OCI-LY7 (cell line): ENCODE measurements around the gene TBL1XR1.

Experiments
- EZH2phosphoT487 ChIP-seq: fragments of 200-600 bp; sonication (generic); IDR thresholded peaks from 2 replicates; pipeline ENCODE4 v1.6.1; 2018; ENCODE audit warnings: low read depth, borderline replicate concordance, mild to moderate bottlenecking, mixed run types, antibody characterized with exemption, low read length, moderate library complexity, mixed read lengths
- TF ChIP-seq, protein P1 (sequence below): fragments of 200-600 bp; sonication (generic); conservative IDR thresholded peaks from 2 replicates; pipeline ENCODE4 v1.5.1; 2014; ENCODE audit warnings: mild to moderate bottlenecking, antibody characterized with exemption, low read length, moderate library complexity, mixed read lengths

DNA sequence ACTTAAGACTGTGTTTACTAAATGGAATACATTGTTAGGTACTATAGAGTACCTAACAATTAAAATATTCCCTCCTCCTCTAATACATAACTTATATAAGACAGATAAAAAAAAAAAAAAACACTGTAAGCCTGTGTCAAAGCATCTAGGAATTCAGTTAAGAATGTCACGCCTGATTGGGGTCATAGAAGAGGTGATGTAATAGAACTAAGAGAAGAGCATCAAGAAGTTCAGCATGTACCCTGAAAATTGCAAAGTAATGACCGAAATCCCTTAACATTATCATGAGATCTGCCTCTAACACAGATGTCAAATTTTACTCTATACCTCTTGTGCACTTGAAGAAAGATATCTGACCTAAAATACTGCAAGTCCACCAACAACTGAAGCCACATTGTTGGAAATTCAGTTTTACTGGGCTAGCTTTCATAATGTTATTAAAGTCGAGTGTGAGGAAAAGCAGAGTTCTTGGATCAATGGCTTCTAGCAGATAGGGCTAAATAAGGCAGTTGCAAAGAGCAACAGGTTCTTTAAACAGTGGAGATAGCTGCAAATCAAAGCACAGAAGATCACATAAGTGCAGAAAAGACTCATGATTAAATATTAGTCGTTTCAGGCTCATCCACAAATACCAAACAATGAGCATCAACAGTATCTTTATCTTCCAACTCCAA is 75.0 kb downstream of the TBL1XR1 start:
- TF ChIP-seq, protein P1, sequence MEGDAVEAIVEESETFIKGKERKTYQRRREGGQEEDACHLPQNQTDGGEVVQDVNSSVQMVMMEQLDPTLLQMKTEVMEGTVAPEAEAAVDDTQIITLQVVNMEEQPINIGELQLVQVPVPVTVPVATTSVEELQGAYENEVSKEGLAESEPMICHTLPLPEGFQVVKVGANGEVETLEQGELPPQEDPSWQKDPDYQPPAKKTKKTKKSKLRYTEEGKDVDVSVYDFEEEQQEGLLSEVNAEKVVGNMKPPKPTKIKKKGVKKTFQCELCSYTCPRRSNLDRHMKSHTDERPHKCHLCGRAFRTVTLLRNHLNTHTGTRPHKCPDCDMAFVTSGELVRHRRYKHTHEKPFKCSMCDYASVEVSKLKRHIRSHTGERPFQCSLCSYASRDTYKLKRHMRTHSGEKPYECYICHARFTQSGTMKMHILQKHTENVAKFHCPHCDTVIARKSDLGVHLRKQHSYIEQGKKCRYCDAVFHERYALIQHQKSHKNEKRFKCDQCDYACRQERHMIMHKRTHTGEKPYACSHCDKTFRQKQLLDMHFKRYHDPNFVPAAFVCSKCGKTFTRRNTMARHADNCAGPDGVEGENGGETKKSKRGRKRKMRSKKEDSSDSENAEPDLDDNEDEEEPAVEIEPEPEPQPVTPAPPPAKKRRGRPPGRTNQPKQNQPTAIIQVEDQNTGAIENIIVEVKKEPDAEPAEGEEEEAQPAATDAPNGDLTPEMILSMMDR = no peak
- TF ChIP-seq EZH2phosphoT487 = no peak
